ENCODE measurements around the gene TMEM108. TPM values are rescaled to one million over a fixed set of nuclear protein-coding genes. Genes with fewer than 3 reads are reported as not detected.
A peak's percentile ranks its signal among the peaks of the same experiment; 100 is the strongest.

TMEM108 gene
- total and polyA plus RNA-seq, 5 donors from 2014 or later = 0.11 TPM; not detected in 4

DNA sequence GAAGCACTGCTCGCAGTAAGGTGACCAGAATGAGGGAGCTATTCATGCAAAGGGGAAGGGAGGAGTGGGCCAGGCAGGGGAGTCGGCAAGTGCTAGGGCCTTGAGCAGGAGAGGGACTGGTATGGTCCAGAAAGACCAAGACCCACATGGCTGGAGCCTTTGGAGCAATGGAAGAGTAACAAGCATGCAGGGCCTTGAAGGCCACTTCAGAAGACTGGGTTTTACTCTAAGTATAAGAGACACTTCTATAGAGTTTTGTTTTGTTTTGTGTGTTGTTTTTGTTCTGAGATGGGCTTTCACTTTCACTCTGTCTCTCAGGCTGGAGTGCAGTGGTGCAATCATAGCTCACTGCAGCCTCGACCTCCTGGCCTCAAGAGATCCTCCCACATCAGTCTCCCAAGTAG, 403.7 kb downstream of the TMEM108 start:
- DNase-seq = peak in 2 of 3 donors; percentile 38 to 81
- Histone ChIP-seq H3K27me3 (ENCODE audit: control insufficient read depth, insufficient read depth, low read length) (no peaks in the 10 kb centered on the region), H3K27ac (ENCODE audit: insufficient read depth, low read length, poor library complexity, severe bottlenecking) (peak overlapping the region; percentile 76), H3K4me3 (ENCODE audit: low read depth, low read length) (peak overlapping the region; percentile 70), H3K9me3 (ENCODE audit: control insufficient read depth in 2 of 2, low read length in 2 of 2) (peaks cover 0 to 8% of the 10 kb centered on the region in 2 experiments), H3K4me1 (ENCODE audit: control insufficient read depth, insufficient read depth, low read length, poor library complexity, severe bottlenecking) (peaks cover 32% of the 10 kb centered on the region), H3K36me3 (ENCODE audit: control insufficient read depth, insufficient read depth, low read length) (no peaks in the 10 kb centered on the region)
- Mint-ChIP-seq H3K4me3 (peak overlapping the region; percentile 83 to 93 (median 84)), H3K9me3 (peaks cover 0 to 7% (median 3%) of the 10 kb centered on the region in 7 donors), H3K27me3 (no peaks in the 10 kb centered on the region), H3K27ac (peak overlapping the region; percentile 95 to 99 (median 96)), H3K4me1 (peaks cover 23 to 49% (median 42%) of the 10 kb centered on the region in 4 donors), H3K36me3 (peaks cover 13% of the 10 kb centered on the region)
- ATAC-seq (ENCODE audit: low read depth in 2 of 2) = peak; percentile 79 to 83

DNA sequence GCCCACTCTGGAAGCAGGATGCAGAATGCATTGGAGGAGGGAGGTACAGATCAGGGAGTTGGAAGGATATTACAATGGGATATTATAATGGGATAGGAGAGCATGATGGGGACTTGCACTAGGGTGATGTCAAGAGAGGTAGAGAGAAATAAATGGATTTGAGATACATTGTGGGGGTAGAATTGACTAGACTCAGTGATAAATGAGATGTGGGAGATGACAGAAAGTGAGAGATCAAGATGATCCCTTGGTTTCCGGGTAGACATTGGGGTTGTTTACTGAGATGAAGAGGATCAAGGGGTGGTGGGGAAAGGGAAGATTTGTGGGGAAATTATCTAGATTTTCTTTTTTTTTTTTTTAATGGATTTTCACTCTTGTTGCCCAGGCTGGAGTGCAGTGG, 404.3 kb downstream of the TMEM108 start:
- peaks cover 0 to 8% of the 10 kb centered on the region in 2 experiments for H3K9me3 ChIP-seq (ENCODE audit: control insufficient read depth in 2 of 2, low read length in 2 of 2)
- H3K27me3 ChIP-seq (ENCODE audit: control insufficient read depth, insufficient read depth, low read length) = no peaks in the 10 kb centered on the region
- no peaks in the 10 kb centered on the region for H3K36me3 ChIP-seq (ENCODE audit: control insufficient read depth, insufficient read depth, low read length)
- H3K36me3 Mint-ChIP-seq = peaks cover 16% of the 10 kb centered on the region
- peaks cover 0 to 7% (median 3%) of the 10 kb centered on the region in 7 donors for H3K9me3 Mint-ChIP-seq
- H3K4me3 ChIP-seq (ENCODE audit: low read depth, low read length) = peak overlapping the region; percentile 70
- peaks cover 23 to 52% (median 43%) of the 10 kb centered on the region in 4 donors for H3K4me1 Mint-ChIP-seq
- no peak for ATAC-seq (ENCODE audit: low read depth in 2 of 2)
- H3K27ac ChIP-seq (ENCODE audit: insufficient read depth, low read length, poor library complexity, severe bottlenecking) = peak overlapping the region; percentile 76
- no peaks in the 10 kb centered on the region for H3K27me3 Mint-ChIP-seq
- H3K27ac Mint-ChIP-seq = peak overlapping the region; percentile 95 to 99 (median 96)
- peak in 1 of 3 donors; percentile 40 for DNase-seq
- peak overlapping the region; percentile 83 to 93 (median 84) for H3K4me3 Mint-ChIP-seq
- peaks cover 37% of the 10 kb centered on the region for H3K4me1 ChIP-seq (ENCODE audit: control insufficient read depth, insufficient read depth, low read length, poor library complexity, severe bottlenecking)

DNA sequence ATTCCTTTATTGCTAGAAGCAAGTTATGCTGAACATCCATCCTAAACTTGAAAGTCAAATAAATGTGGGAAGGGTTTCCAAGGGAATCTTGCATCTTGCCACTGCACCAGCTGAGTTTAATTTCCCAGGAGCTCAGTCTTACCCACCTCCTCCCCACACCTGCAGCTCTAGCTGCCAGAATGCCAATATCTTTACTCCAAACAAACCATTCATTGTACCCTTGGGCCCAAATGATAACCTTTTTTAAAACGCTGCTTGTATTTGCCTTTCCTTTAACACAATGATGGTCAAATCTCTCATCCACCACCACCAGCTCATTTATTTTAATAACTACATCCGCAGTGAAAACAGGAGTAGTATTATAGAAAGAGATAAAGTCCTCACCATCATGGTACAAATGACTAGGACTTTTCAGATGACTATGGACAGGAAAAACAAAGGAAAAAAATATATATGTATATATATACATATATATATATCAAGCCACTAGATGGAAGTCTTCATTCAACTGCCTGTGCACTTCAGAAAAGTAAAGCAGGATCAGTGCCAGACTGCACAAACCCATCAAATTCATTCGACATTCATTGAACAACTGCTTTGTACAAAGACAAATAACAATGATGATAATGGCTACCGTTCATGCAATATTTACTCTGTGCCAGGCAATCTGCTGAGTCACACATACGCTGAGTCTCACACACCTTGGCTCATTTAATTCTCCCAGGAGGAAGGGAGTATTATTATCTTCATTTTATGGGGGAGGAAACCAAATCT, 405.6 kb downstream of the TMEM108 start:
- Histone ChIP-seq H3K4me1 (ENCODE audit: control insufficient read depth, insufficient read depth, low read length, poor library complexity, severe bottlenecking) (peaks cover 50% of the 10 kb centered on the region), H3K27ac (ENCODE audit: insufficient read depth, low read length, poor library complexity, severe bottlenecking) (peak overlapping the region; percentile 76), H3K4me3 (ENCODE audit: low read depth, low read length) (peak overlapping the region; percentile 37), H3K9me3 (ENCODE audit: control insufficient read depth in 2 of 2, low read length in 2 of 2) (peaks cover 0 to 8% of the 10 kb centered on the region in 2 experiments), H3K36me3 (ENCODE audit: control insufficient read depth, insufficient read depth, low read length) (no peaks in the 10 kb centered on the region), H3K27me3 (ENCODE audit: control insufficient read depth, insufficient read depth, low read length) (no peaks in the 10 kb centered on the region)
- Mint-ChIP-seq H3K27me3 (no peaks in the 10 kb centered on the region), H3K4me1 (peaks cover 26 to 60% (median 47%) of the 10 kb centered on the region in 4 donors), H3K36me3 (peaks cover 13% of the 10 kb centered on the region), H3K27ac (peak overlapping the region; percentile 45 to 99 (median 97)), H3K4me3 (peak overlapping the region in 3 of 4 donors; percentile 3 to 59 (median 51)), H3K9me3 (peaks cover 0 to 7% (median 3%) of the 10 kb centered on the region in 7 donors)
- no peak for ATAC-seq (ENCODE audit: low read depth in 2 of 2)
- DNase-seq = peak in 1 of 3 donors; percentile 54

DNA sequence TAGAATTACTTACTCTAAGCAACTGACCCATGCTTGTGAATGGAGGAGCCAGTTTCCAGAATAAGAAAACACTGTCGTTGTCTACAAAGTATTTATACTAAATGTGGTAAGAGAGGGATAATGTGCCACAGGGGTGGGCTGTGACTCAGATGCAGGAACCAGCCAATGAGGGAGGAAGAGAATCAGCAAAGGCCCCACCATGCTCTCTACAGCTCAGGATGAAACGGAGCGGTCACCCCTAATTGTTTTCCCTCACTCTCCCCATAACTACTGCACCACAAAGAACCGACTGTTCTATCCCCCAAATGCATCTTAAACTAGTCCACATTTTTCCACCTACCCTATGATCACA, 406.2 kb downstream of the TMEM108 start:
- H3K27ac Mint-ChIP-seq = peak overlapping the region; percentile 45 to 97 (median 65)
- H3K4me3 Mint-ChIP-seq = peak overlapping the region in 1 of 4 donors; percentile 3
- DNase-seq = no peak
- H3K27me3 ChIP-seq (ENCODE audit: control insufficient read depth, insufficient read depth, low read length) = no peaks in the 10 kb centered on the region
- peaks cover 0 to 5% (median 2%) of the 10 kb centered on the region in 7 donors for H3K9me3 Mint-ChIP-seq
- H3K27ac ChIP-seq (ENCODE audit: insufficient read depth, low read length, poor library complexity, severe bottlenecking) = no peak overlapping the region
- H3K4me1 ChIP-seq (ENCODE audit: control insufficient read depth, insufficient read depth, low read length, poor library complexity, severe bottlenecking) = peaks cover 56% of the 10 kb centered on the region
- no peaks in the 10 kb centered on the region for H3K27me3 Mint-ChIP-seq
- H3K36me3 Mint-ChIP-seq = peaks cover 10% of the 10 kb centered on the region
- peaks cover 0 to 8% of the 10 kb centered on the region in 2 experiments for H3K9me3 ChIP-seq (ENCODE audit: control insufficient read depth in 2 of 2, low read length in 2 of 2)
- peaks cover 26 to 65% (median 52%) of the 10 kb centered on the region in 4 donors for H3K4me1 Mint-ChIP-seq
- no peaks in the 10 kb centered on the region for H3K36me3 ChIP-seq (ENCODE audit: control insufficient read depth, insufficient read depth, low read length)
- no peak overlapping the region for H3K4me3 ChIP-seq (ENCODE audit: low read depth, low read length)
- ATAC-seq (ENCODE audit: low read depth in 2 of 2) = no peak

DNA sequence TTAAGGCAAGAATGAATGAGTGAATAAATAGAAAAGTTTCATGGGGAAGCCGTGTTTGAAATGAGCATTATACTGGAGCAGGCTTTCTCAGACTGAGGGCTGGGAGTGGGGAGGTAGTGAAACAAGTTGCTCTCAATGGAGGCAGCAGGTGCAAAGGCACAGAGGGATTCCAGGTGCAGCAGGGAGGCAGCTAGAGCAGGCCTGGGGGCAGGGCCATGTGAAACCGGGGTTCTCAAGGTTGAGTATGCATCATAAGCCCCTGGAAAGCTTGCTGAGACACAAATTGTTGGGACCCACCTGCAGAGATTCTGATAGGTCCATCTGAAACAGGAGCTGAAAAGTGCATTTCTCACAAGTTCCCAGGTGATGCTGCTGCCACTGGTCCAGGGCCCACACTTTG, 406.9 kb downstream of the TMEM108 start:
- H3K27me3 ChIP-seq (ENCODE audit: control insufficient read depth, insufficient read depth, low read length) = no peaks in the 10 kb centered on the region
- no peaks in the 10 kb centered on the region for H3K36me3 ChIP-seq (ENCODE audit: control insufficient read depth, insufficient read depth, low read length)
- peaks cover 3% of the 10 kb centered on the region for H3K36me3 Mint-ChIP-seq
- peaks cover 61% of the 10 kb centered on the region for H3K4me1 ChIP-seq (ENCODE audit: control insufficient read depth, insufficient read depth, low read length, poor library complexity, severe bottlenecking)
- peaks cover 0 to 2% (median 0%) of the 10 kb centered on the region in 7 donors for H3K9me3 Mint-ChIP-seq
- H3K9me3 ChIP-seq (ENCODE audit: control insufficient read depth in 2 of 2, low read length in 2 of 2) = peaks cover 0 to 4% of the 10 kb centered on the region in 2 experiments
- H3K27ac ChIP-seq (ENCODE audit: insufficient read depth, low read length, poor library complexity, severe bottlenecking) = no peak overlapping the region
- peak overlapping the region in 2 of 3 donors; percentile 45 to 65 for H3K27ac Mint-ChIP-seq
- no peak overlapping the region for H3K4me3 ChIP-seq (ENCODE audit: low read depth, low read length)
- DNase-seq (no peak), ATAC-seq (ENCODE audit: low read depth in 2 of 2) (no peak)
- no peak overlapping the region for H3K4me3 Mint-ChIP-seq
- no peaks in the 10 kb centered on the region for H3K27me3 Mint-ChIP-seq
- peaks cover 26 to 68% (median 51%) of the 10 kb centered on the region in 4 donors for H3K4me1 Mint-ChIP-seq

All from CD4-positive, CD25-positive, alpha-beta regulatory T cell (primary cell).